HCT116 (cell line): ENCODE data around the gene NPIPB8. TPM values are rescaled to one million over a fixed set of nuclear protein-coding genes. Genes with fewer than 3 reads are reported as not detected.
A peak's percentile ranks its signal among the peaks of the same experiment; 100 is the strongest.

ENCODE experiments used
- ATAC-seq: fragments of 200-7000 bp; cut with Tn5 transposase; 2 replicates; pipeline ENCODE4 v1.9.1; 2020; ENCODE audit warnings: mild to moderate bottlenecking, moderate library complexity
- BruUV-seq: library from RNA; stranded (reverse); fragments of 400-500 nt; replicated peaks from 2 replicates; lab custom pipeline; 2021; lab: Mats Ljungman, UMichigan
- CTCF ChIA-PET: fragments of 300-600 bp; sonication (Branson Sonifier 250); formaldehyde crosslinking; loops from one replicate; lab custom pipeline; 2021; ENCODE audit warnings: antibody characterized with exemption; lab: Charles Lee
- POLR2A ChIA-PET: fragments of 300-600, 350-600 bp; sonication (Branson Sonifier 250); formaldehyde crosslinking; loops from one replicate; lab custom pipeline; 2021; ENCODE audit warnings: antibody characterized with exemption; lab: Charles Lee
- RAD21 ChIA-PET, 2 experiments: fragments of 300-600 bp; sonication (Branson Sonifier 250); formaldehyde crosslinking; loops; one replicate each; lab custom pipeline; 2023; ENCODE audit warnings: low total read pairs in 2 of 2; ENCODE audit not compliant: uncharacterized antibody in 2 of 2, unreplicated experiment in 2 of 2, low non-redundant PET in 1 of 2; lab: Charles Lee
- DNase-seq: peaks from one replicate; pipeline ENCODE4 v3.0.0-alpha.2; 2010; ENCODE audit warnings: low read depth, low spot score
- H2AFZ ChIP-seq: fragments of 200-600 bp; shearing (Covaris generic), sonication (generic); 2 replicates; pipeline ENCODE4 v1.6.1; 2017; ENCODE audit warnings: low read depth, mixed run types, mixed read lengths, antibody characterized with exemption, low read length; ENCODE audit not compliant: poor library complexity, severe bottlenecking
- H3K27ac ChIP-seq: 2 replicates; pipeline ENCODE4 v1.5.1; 2012; ENCODE audit warnings: low read depth, low read length
- H3K27me3 ChIP-seq: fragments of 200-600 bp; sonication (generic); 2 replicates; pipeline ENCODE4 v1.6.1; 2016; ENCODE audit warnings: mixed run types, low read length, mixed read lengths; ENCODE audit not compliant: insufficient read depth
- H3K36me3 ChIP-seq, 2 experiments: fragments of 200-500 bp in 1 of 2; fragments of 200-600 bp in 1 of 2; sonication (Bioruptor generic) in 1 of 2; sonication (generic) in 1 of 2; 2 replicates each; pipeline versions ENCODE4 v1.5.1 to v1.6.1; 2014 to 2016; ENCODE audit warnings: low read length in 2 of 2, inconsistent platforms in 1 of 2, mixed read lengths in 1 of 2, mixed run types in 1 of 2; ENCODE audit not compliant: insufficient read depth in 2 of 2, control insufficient read depth in 1 of 2
- H3K4me1 ChIP-seq, 2 experiments: fragments of 200-600 bp in 1 of 2; sonication (generic) in 1 of 2; 2 replicates each; pipeline versions ENCODE4 v1.5.1 to v1.6.1; 2012 to 2017; ENCODE audit warnings: low read length in 2 of 2, inconsistent platforms in 1 of 2, mild to moderate bottlenecking in 1 of 2, mixed read lengths in 1 of 2, mixed run types in 1 of 2, moderate library complexity in 1 of 2; ENCODE audit not compliant: insufficient read depth in 2 of 2, control insufficient read depth in 1 of 2
- H3K4me2 ChIP-seq: fragments of 200-600 bp; sonication (generic); 2 replicates; pipeline ENCODE4 v1.6.1; 2017; ENCODE audit warnings: mixed run types, low read length, mixed read lengths
- H3K4me3 ChIP-seq, 2 experiments: fragments of 200-600 bp in 1 of 2; sonication (generic) in 1 of 2; replicated peaks in 1 of 2; 2 replicates each; pipeline ENCODE4 v1.5.1; 2011 to 2016; ENCODE audit warnings: low read length in 2 of 2, control low read depth in 1 of 2, low read depth in 1 of 2, mild to moderate bottlenecking in 1 of 2, mixed read lengths in 1 of 2, mixed run types in 1 of 2
- H3K79me2 ChIP-seq: fragments of 200-600 bp; sonication (generic); 2 replicates; pipeline ENCODE4 v1.6.1; 2017; ENCODE audit warnings: mild to moderate bottlenecking, mixed run types, low read length, moderate library complexity, mixed read lengths; ENCODE audit not compliant: insufficient read depth
- H3K9ac ChIP-seq: fragments of 200-600 bp; sonication (generic); 2 replicates; pipeline ENCODE4 v1.6.1; 2016; ENCODE audit warnings: low read length, mixed read lengths
- H3K9me2 ChIP-seq: fragments of 200-600 bp; sonication (generic), shearing (Covaris generic); 2 replicates; pipeline ENCODE4 v1.6.1; 2017; ENCODE audit warnings: mixed run types, mild to moderate bottlenecking, moderate library complexity; ENCODE audit not compliant: insufficient read depth
- H3K9me3 ChIP-seq, 2 experiments: fragments of 200-500 bp in 1 of 2; fragments of 200-600 bp in 1 of 2; sonication (Bioruptor generic) in 1 of 2; sonication (generic) in 1 of 2; 2 replicates each; pipeline ENCODE4 v1.6.1; 2014 to 2017; ENCODE audit warnings: low read length in 2 of 2, mixed read lengths in 2 of 2, inconsistent platforms in 1 of 2, low read depth in 1 of 2, mild to moderate bottlenecking in 1 of 2, mixed run types in 1 of 2, moderate library complexity in 1 of 2; ENCODE audit not compliant: control insufficient read depth in 1 of 2, insufficient read depth in 1 of 2
- H4K20me1 ChIP-seq: fragments of 200-600 bp; sonication (generic), shearing (Covaris generic); 2 replicates; pipeline ENCODE4 v1.6.1; 2017; ENCODE audit warnings: mixed run types, mild to moderate bottlenecking, moderate library complexity; ENCODE audit not compliant: insufficient read depth
- CEBPB ChIP-seq: IDR thresholded peaks from 2 replicates; pipeline ENCODE4 v1.6.1; 2012; ENCODE audit warnings: low read depth
- ELF1 ChIP-seq: IDR thresholded peaks from 2 replicates; pipeline ENCODE4 v1.6.1; 2012; ENCODE audit warnings: low read depth, borderline replicate concordance
- EZH2phosphoT487 ChIP-seq: fragments of 200-600 bp; IDR thresholded peaks from 2 replicates; pipeline ENCODE4 v1.6.1; 2018; ENCODE audit warnings: antibody characterized with exemption, borderline replicate concordance
- MAX ChIP-seq: IDR thresholded peaks from 2 replicates; pipeline ENCODE4 v1.6.1; 2012
- POLR2A ChIP-seq: IDR thresholded peaks from 2 replicates; pipeline ENCODE4 v1.7.0; 2011; ENCODE audit warnings: borderline replicate concordance; ENCODE audit not compliant: insufficient read depth, insufficient read length; ENCODE audit errors: extremely low read depth
- POLR2AphosphoS5 ChIP-seq: IDR thresholded peaks from 2 replicates; pipeline ENCODE4 v1.6.1; 2011; ENCODE audit warnings: mild to moderate bottlenecking, low read depth, low read length, moderate library complexity
- SIN3A ChIP-seq: IDR thresholded peaks from 2 replicates; pipeline ENCODE4 v1.6.1; 2012; ENCODE audit warnings: low read depth
- TCF7L2 ChIP-seq: IDR thresholded peaks from 2 replicates; pipeline ENCODE4 v1.7.0; 2011; ENCODE audit warnings: borderline replicate concordance, inconsistent platforms; ENCODE audit not compliant: insufficient read depth, insufficient read length; ENCODE audit errors: extremely low read depth
- YY1 ChIP-seq: IDR thresholded peaks from 2 replicates; pipeline ENCODE4 v1.6.1; 2011; ENCODE audit warnings: low read length, low read depth, moderate library complexity, mild to moderate bottlenecking; ENCODE audit not compliant: insufficient replicate concordance; ENCODE audit errors: extremely low read depth
- intact Hi-C: fragments of 100-400 bp; cut with micrococcal nuclease; formaldehyde crosslinking; loops from 2 replicates; pipeline ENCODE4 v1.10.0; 2022
- total RNA-seq: library from RNA; stranded (reverse); gene quantifications from one replicate; pipeline ENCODE4 v1.2.1, GENCODE V29; 2021; ENCODE audit not compliant: unreplicated experiment

The NPIPB8 gene
- total RNA-seq, 1 experiment from 2014 or later = 0.79 TPM

GRCh38 chr16:28609631-28610594 is 28.0 kb upstream of the NPIPB8 start, which contains the start of gene SULT1A1:
Gene SULT1A1, minus strand, starts transcription at chr16:28610044. Its CDS starts 1,189 bp downstream, at chr16:28608855.
- H2AFZ ChIP-seq = no peak within 1 kb of the TSS
- peak within 1 kb of the TSS; percentile 65 for H3K27ac ChIP-seq

GRCh38 chr16:28610595-28611191 is 27.2 kb upstream of the NPIPB8 start:
- Histone ChIP-seq H4K20me1 (no peaks in the 10 kb centered on the region), H3K4me2 (peak overlapping the region; percentile 66), H3K9ac (no peak overlapping the region), H3K27ac (no peak overlapping the region), H3K36me3 (no peaks in the 10 kb centered on the region; a peak in 1 of 4 replicates), H3K79me2 (no peaks in the 10 kb centered on the region), H3K9me3 (no peaks in the 10 kb centered on the region), H2AFZ (no peak overlapping the region), H3K27me3 (no peaks in the 10 kb centered on the region), H3K9me2 (no peaks in the 10 kb centered on the region), H3K4me1 (peaks cover 7 to 18% of the 10 kb centered on the region in 2 experiments; a peak in 3 of 4 replicates), H3K4me3 (no peak overlapping the region)
- intact Hi-C loops = no loop called here
- ATAC-seq (no peak), DNase-seq (no peak)
- RAD21 ChIA-PET = no interaction called here
- no TSS peak for BruUV-seq
- CTCF ChIA-PET = interaction anchor here (0.6 to 1.6 kb wide), 3 partner anchors 119 to 1202 kb away, joined by 4 to 5 read pairs (median 4); no protein-coding TSS in a partner anchor
- TF ChIP-seq POLR2A (no peak), POLR2AphosphoS5 (no peak), CEBPB (no peak), YY1 (no peak), MAX (no peak), TCF7L2 (no peak), ELF1 (no peak), SIN3A (no peak)
- POLR2A ChIA-PET = interaction anchor here (1.0 to 2.0 kb wide), 2 partner anchors 13 to 212 kb away, joined by 3 to 7 read pairs; partner anchors contain the start of genes ATXN2L and SULT1A2

More at GRCh38 chr16:28609631-28610594, 28.0 kb upstream of the NPIPB8 start, which contains the start of gene SULT1A1:
- H3K9me2 ChIP-seq = no peaks in the 10 kb centered on the region
- peak within 1 kb of the TSS; percentile 48; the same call in 1 of the 2 replicates for H3K9ac ChIP-seq
- peak within 1 kb of the TSS; percentile 34 to 55 for H3K4me3 ChIP-seq
- POLR2A ChIA-PET = interaction anchor here (1.0 to 2.0 kb wide), 3 partner anchors 13 to 212 kb away, joined by 3 to 7 read pairs (median 3); partner anchors contain the start of genes ATXN2L and SULT1A2
- H3K27me3 ChIP-seq = no peaks in the 10 kb centered on the region
- intact Hi-C loops = no loop called here
- no peaks in the 10 kb centered on the region for H3K9me3 ChIP-seq
- H3K4me1 ChIP-seq = peaks cover 7 to 18% of the 10 kb centered on the region in 2 experiments; a peak in 3 of 4 replicates
- TF ChIP-seq POLR2AphosphoS5 (peak; percentile 47), EZH2phosphoT487 (no peak)
- no peaks in the 10 kb centered on the region for H3K79me2 ChIP-seq
- TSS peak; percentile 66 for BruUV-seq
- DNase-seq (no peak), ATAC-seq (peak; percentile 68)
- no peaks in the 10 kb centered on the region for H4K20me1 ChIP-seq
- peak within 1 kb of the TSS; percentile 66 for H3K4me2 ChIP-seq
- no peaks in the 10 kb centered on the region; a peak in 1 of 4 replicates for H3K36me3 ChIP-seq
- RAD21 ChIA-PET = interaction anchor here in 1 of 2 experiments (1.0 kb wide), 1 partner anchor 13 kb away, joined by 3 read pairs; the partner anchor contains the start of gene SULT1A2
- CTCF ChIA-PET = interaction anchor here (0.6 to 1.6 kb wide), 4 partner anchors 12 to 1203 kb away, joined by 4 to 5 read pairs (median 4); no protein-coding TSS in a partner anchor
